Neuron (in vitro differentiated cells): ENCODE measurements around the gene ZNF407.

Experiments used
- H2AFZ ChIP-seq: one replicate; pipeline ENCODE4 v1.6.1; 2013; ENCODE audit warnings: low read depth, mild to moderate bottlenecking, inconsistent platforms, low read length, moderate library complexity
- H3K27me3 ChIP-seq: one replicate; pipeline ENCODE4 v1.6.1; 2013; ENCODE audit warnings: low read length; ENCODE audit not compliant: insufficient read depth
- H3K36me3 ChIP-seq: one replicate; pipeline ENCODE4 v1.6.1; 2013; ENCODE audit warnings: low read length; ENCODE audit not compliant: insufficient read depth
- H3K4me1 ChIP-seq: one replicate; pipeline ENCODE4 v1.6.1; 2013; ENCODE audit warnings: low read length; ENCODE audit not compliant: insufficient read depth
- H3K4me3 ChIP-seq: 2 replicates; pipeline ENCODE4 v1.5.1; 2013; ENCODE audit warnings: mild to moderate bottlenecking, low read length, moderate library complexity
- H3K9me3 ChIP-seq: one replicate; pipeline ENCODE4 v1.6.1; 2013; ENCODE audit warnings: low read length

Gene ZNF407

GRCh38 chr18:74800098-74800497 is 202.4 kb downstream of the ZNF407 start:
- H3K4me1 ChIP-seq: no peaks in the 10 kb centered on the region
- H2AFZ ChIP-seq: no peak overlapping the region
- no peak overlapping the region for H3K4me3 ChIP-seq
- no peaks in the 10 kb centered on the region for H3K27me3 ChIP-seq
- H3K36me3 ChIP-seq: no peaks in the 10 kb centered on the region
- no peaks in the 10 kb centered on the region for H3K9me3 ChIP-seq

- Histone ChIP-seq H3K36me3 (no peaks in the 10 kb centered on the region), H2AFZ (no peak overlapping the region), H3K4me1 (no peaks in the 10 kb centered on the region), H3K27me3 (no peaks in the 10 kb centered on the region), H3K9me3 (no peaks in the 10 kb centered on the region), H3K4me3 (no peak overlapping the region)
These were observed 205.4 kb downstream of the ZNF407 start for GRCh38 chr18:74803117-74803516.

GRCh38 chr18:74803769-74804168 is 206.1 kb downstream of the ZNF407 start:
- Histone ChIP-seq H2AFZ (no peak overlapping the region), H3K4me3 (no peak overlapping the region), H3K36me3 (no peaks in the 10 kb centered on the region), H3K27me3 (no peaks in the 10 kb centered on the region), H3K9me3 (no peaks in the 10 kb centered on the region), H3K4me1 (no peaks in the 10 kb centered on the region)

GRCh38 chr18:74804677-74805076 is 207.0 kb downstream of the ZNF407 start:
- Histone ChIP-seq H3K4me3 (no peak overlapping the region), H3K36me3 (no peaks in the 10 kb centered on the region), H2AFZ (no peak overlapping the region), H3K4me1 (no peaks in the 10 kb centered on the region), H3K9me3 (no peaks in the 10 kb centered on the region), H3K27me3 (no peaks in the 10 kb centered on the region)

GRCh38 chr18:74806073-74806472 is 208.4 kb downstream of the ZNF407 start:
- no peaks in the 10 kb centered on the region for H3K27me3 ChIP-seq
- no peak overlapping the region for H2AFZ ChIP-seq
- H3K36me3 ChIP-seq: no peaks in the 10 kb centered on the region
- no peaks in the 10 kb centered on the region for H3K9me3 ChIP-seq
- no peak overlapping the region for H3K4me3 ChIP-seq
- no peaks in the 10 kb centered on the region for H3K4me1 ChIP-seq

GRCh38 chr18:74806700-74807416 is 209.2 kb downstream of the ZNF407 start:
- H3K36me3 ChIP-seq: no peaks in the 10 kb centered on the region

GRCh38 chr18:74817576-74817975 is 219.9 kb downstream of the ZNF407 start:
- Histone ChIP-seq H3K4me1 (peaks cover 4% of the 10 kb centered on the region), H2AFZ (no peak overlapping the region), H3K27me3 (no peaks in the 10 kb centered on the region), H3K36me3 (no peaks in the 10 kb centered on the region), H3K9me3 (no peaks in the 10 kb centered on the region), H3K4me3 (no peak overlapping the region)

More at GRCh38 chr18:74806700-74807416, 209.2 kb downstream of the ZNF407 start:
- Histone ChIP-seq H3K4me3 (no peak overlapping the region), H3K9me3 (no peaks in the 10 kb centered on the region), H3K4me1 (no peaks in the 10 kb centered on the region), H2AFZ (no peak overlapping the region), H3K27me3 (no peaks in the 10 kb centered on the region)

GRCh38 chr18:74818516-74819175 is 221.0 kb downstream of the ZNF407 start:
- no peak overlapping the region for H2AFZ ChIP-seq

GRCh38 chr18:74819433-74820059 is 221.9 kb downstream of the ZNF407 start:
- Histone ChIP-seq H3K36me3 (no peaks in the 10 kb centered on the region), H3K27me3 (no peaks in the 10 kb centered on the region), H3K9me3 (no peaks in the 10 kb centered on the region), H2AFZ (no peak overlapping the region), H3K4me3 (no peak overlapping the region), H3K4me1 (peaks cover 4% of the 10 kb centered on the region)

More at GRCh38 chr18:74818516-74819175, 221.0 kb downstream of the ZNF407 start:
- peaks cover 4% of the 10 kb centered on the region for H3K4me1 ChIP-seq
- no peak overlapping the region for H3K4me3 ChIP-seq
- no peaks in the 10 kb centered on the region for H3K9me3 ChIP-seq
- no peaks in the 10 kb centered on the region for H3K36me3 ChIP-seq
- no peaks in the 10 kb centered on the region for H3K27me3 ChIP-seq

- H3K4me1 ChIP-seq: peaks cover 4% of the 10 kb centered on the region
- no peak overlapping the region for H3K4me3 ChIP-seq
- H3K27me3 ChIP-seq: no peaks in the 10 kb centered on the region
- H3K9me3 ChIP-seq: no peaks in the 10 kb centered on the region
- no peaks in the 10 kb centered on the region for H3K36me3 ChIP-seq
- H2AFZ ChIP-seq: no peak overlapping the region
These were observed 222.6 kb downstream of the ZNF407 start for GRCh38 chr18:74820160-74820780.

GRCh38 chr18:74825460-74825859 is 227.8 kb downstream of the ZNF407 start:
- Histone ChIP-seq H3K36me3 (no peaks in the 10 kb centered on the region), H2AFZ (no peak overlapping the region), H3K4me3 (no peak overlapping the region), H3K27me3 (no peaks in the 10 kb centered on the region), H3K4me1 (peaks cover 2% of the 10 kb centered on the region), H3K9me3 (no peaks in the 10 kb centered on the region)

- Histone ChIP-seq H3K4me3 (no peak overlapping the region), H3K4me1 (peaks cover 2% of the 10 kb centered on the region), H3K9me3 (no peaks in the 10 kb centered on the region), H3K27me3 (no peaks in the 10 kb centered on the region), H3K36me3 (no peaks in the 10 kb centered on the region), H2AFZ (no peak overlapping the region)
These were observed 228.9 kb downstream of the ZNF407 start for GRCh38 chr18:74826572-74826971.

GRCh38 chr18:74828200-74828599 is 230.5 kb downstream of the ZNF407 start:
- Histone ChIP-seq H3K9me3 (no peaks in the 10 kb centered on the region), H3K36me3 (no peaks in the 10 kb centered on the region), H2AFZ (no peak overlapping the region), H3K4me3 (no peak overlapping the region), H3K27me3 (no peaks in the 10 kb centered on the region), H3K4me1 (peaks cover 2% of the 10 kb centered on the region)
